Neural progenitor cell (in vitro differentiated cells): ENCODE results near the gene PIM3.
"Not testable (repeated sequence)": the region's sequence is repeated elsewhere in the genome, so short reads cannot be mapped to it uniquely, and the experiment has no call there.

Source experiments
- CTCF ChIP-seq: fragments of 200-600 bp; sonication (generic); IDR thresholded peaks from 2 replicates; pipeline ENCODE4 v1.5.1; 2017; ENCODE audit warnings: antibody characterized with exemption, mild to moderate bottlenecking
- EZH2 ChIP-seq: fragments of 200-600 bp; sonication (generic); IDR thresholded peaks from 2 replicates; pipeline ENCODE4 v1.6.1; 2017; ENCODE audit warnings: antibody characterized with exemption, mild to moderate bottlenecking, moderate library complexity

DNA sequence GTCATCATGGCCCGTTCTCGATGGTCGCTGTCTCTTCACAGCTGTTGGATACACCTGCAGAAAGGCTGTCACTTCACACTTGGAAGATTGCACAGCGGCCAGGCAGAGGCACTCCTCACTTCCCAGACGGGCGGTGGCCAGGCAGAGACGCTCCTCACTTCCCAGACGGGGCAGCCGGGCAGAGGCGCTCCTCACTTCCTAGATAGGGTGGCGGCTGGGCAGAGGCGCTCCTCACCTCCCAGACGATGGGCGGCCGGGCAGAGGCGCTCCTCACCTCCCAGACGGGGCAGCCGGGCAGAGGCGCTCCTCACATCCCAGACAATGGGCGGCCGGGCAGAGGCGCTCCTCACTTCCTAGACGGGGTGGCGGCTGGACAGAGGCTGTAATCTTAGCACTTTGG, 29.3 kb downstream of the PIM3 start:
- not testable (repeated sequence) for TF ChIP-seq CTCF, EZH2
